ENCODE measurements around the gene CTXN1. TPM values are rescaled to one million over a fixed set of nuclear protein-coding genes. Genes with fewer than 3 reads are reported as not detected.
"Not testable (repeated sequence)": the region's sequence is repeated elsewhere in the genome, so short reads cannot be mapped to it uniquely, and the experiment has no call there.

Gene CTXN1
- total RNA-seq, 6 experiments from 2014 or later, result 5.0 to 14.0 (median 5.4) TPM

DNA sequence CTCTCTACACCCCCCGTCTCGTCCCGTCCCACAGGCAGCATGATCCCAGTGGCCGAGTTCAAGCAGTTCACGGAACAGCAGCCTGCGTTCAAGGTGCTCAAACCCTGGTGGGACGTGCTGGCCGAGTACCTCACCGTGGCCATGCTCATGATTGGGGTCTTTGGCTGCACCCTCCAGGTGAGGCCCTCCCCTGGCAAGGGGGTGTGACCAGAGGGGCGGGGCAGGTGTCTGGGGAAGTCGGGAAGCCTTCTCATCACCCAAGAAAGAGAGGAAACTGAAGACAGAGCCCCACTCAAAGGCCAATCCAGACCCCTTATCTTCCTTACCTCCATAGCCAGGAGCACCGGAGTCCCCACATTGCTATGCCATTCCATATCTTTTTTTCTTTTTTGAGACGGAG is 30.4 kb downstream of the CTXN1 start:
- no peaks in the 10 kb centered on the region for H3K4me1 Mint-ChIP-seq (ENCODE audit: low read depth)
- H3K9me3 Mint-ChIP-seq, result no peaks in the 10 kb centered on the region
- no peak for TF ChIP-seq CTCF (IDR thresholded peaks at IDR 0.05)
- no peaks in the 10 kb centered on the region; the same call in 1 of the 2 replicates for H3K27me3 Mint-ChIP-seq (ENCODE audit: insufficient read depth)
- H3K36me3 Mint-ChIP-seq (ENCODE audit: low read depth), result no peaks in the 10 kb centered on the region; the same call in 1 of the 2 replicates
- H3K27ac Mint-ChIP-seq, result no peak overlapping the region
- no peak overlapping the region for H3K4me3 Mint-ChIP-seq
- DNase-seq, result no peak

DNA sequence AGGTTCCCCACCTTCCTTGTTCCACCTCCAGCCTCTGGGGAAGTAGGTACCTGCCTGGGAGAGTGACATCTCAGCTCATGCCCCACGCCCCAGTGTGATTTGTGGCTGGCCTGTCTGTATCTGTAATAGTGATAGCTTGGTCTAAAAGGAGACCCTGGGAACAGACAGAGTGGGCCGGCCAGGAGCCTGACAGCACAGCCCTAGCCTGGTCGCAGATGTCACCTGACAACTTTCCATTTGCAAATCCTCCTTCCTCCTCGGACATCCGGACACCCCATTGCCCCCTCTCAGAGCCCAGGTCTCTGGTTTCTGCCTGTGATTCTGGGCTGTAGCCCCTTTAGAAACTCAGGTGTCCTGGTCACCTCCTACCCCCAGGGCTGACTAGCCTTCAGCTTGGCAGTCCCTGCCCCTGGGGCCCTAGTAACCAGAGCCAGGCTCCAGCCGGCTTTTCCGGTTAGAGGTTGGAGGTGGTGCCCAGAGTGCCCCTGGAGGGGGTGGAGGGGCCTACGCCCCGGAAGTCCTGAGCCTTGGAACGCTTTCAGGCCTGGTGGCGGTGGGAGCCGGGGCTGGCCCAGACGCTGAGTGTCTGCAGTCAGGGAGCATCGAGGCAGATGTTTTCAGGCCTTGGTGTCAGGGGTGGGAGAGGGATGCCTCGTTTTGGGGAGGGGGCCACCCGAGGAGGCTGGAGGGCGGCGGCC is 31.2 kb downstream of the CTXN1 start:
- no peak for DNase-seq
- Mint-ChIP-seq H3K36me3 (ENCODE audit: low read depth) (no peaks in the 10 kb centered on the region; the same call in 1 of the 2 replicates), H3K27ac (no peak overlapping the region), H3K4me3 (no peak overlapping the region), H3K4me1 (ENCODE audit: low read depth) (no peaks in the 10 kb centered on the region), H3K27me3 (ENCODE audit: insufficient read depth) (no peaks in the 10 kb centered on the region; the same call in 1 of the 2 replicates), H3K9me3 (no peaks in the 10 kb centered on the region)
- no peak for TF ChIP-seq CTCF (IDR thresholded peaks at IDR 0.05)

- not testable (repeated sequence) for H3K4me3 Mint-ChIP-seq; H3K27ac Mint-ChIP-seq; H3K9me3 Mint-ChIP-seq; H3K36me3 Mint-ChIP-seq (ENCODE audit: low read depth); H3K27me3 Mint-ChIP-seq (ENCODE audit: insufficient read depth); H3K4me1 Mint-ChIP-seq (ENCODE audit: low read depth); DNase-seq
Observed at GRCh38 chr19:7893362-7894101, 32.4 kb downstream of the CTXN1 start.

DNA sequence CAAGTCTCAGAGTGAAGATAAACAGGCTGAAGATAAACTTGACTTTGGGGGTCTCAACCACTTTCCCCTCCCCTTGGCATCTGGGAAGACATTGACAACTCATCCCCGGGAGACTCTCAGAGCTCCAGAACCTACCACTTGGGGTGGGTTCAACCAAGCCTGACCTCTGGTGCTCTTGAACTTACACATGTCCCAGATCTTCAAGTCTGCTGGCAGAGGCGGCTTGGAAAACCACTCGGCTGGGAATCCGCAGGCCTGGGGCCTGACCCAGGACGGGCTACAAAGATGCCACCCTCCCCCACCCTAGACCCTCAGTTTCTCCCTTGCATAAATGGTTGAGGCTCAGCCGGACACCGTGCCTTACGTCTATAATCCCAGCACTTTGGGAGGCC is 37.1 kb downstream of the CTXN1 start:
- H3K27ac Mint-ChIP-seq, result peak overlapping the region; percentile 78
- H3K4me3 Mint-ChIP-seq, result peak overlapping the region; percentile 82
- peaks cover 3% of the 10 kb centered on the region for H3K27me3 Mint-ChIP-seq (ENCODE audit: insufficient read depth)
- TF ChIP-seq CTCF (IDR thresholded peaks at IDR 0.05), result no peak
- no peaks in the 10 kb centered on the region for H3K9me3 Mint-ChIP-seq
- no peak for DNase-seq
- no peaks in the 10 kb centered on the region for H3K36me3 Mint-ChIP-seq (ENCODE audit: low read depth)
- peaks cover 5% of the 10 kb centered on the region; the same call in 1 of the 2 replicates for H3K4me1 Mint-ChIP-seq (ENCODE audit: low read depth)

- H3K36me3 Mint-ChIP-seq (ENCODE audit: low read depth), result no peaks in the 10 kb centered on the region
- peak within 1 kb of the TSS; percentile 78 for H3K27ac Mint-ChIP-seq
- peaks cover 8% of the 10 kb centered on the region; the same call in 1 of the 2 replicates for H3K4me1 Mint-ChIP-seq (ENCODE audit: low read depth)
- peak; percentile 60 for DNase-seq
- H3K9me3 Mint-ChIP-seq, result no peaks in the 10 kb centered on the region
- H3K4me3 Mint-ChIP-seq, result peak within 1 kb of the TSS; percentile 82
- no peak for TF ChIP-seq CTCF (IDR thresholded peaks at IDR 0.05)
- peaks cover 4% of the 10 kb centered on the region for H3K27me3 Mint-ChIP-seq (ENCODE audit: insufficient read depth)
Observed at GRCh38 chr19:7888145-7888825, 37.6 kb downstream of the CTXN1 start, which contains the start of gene LRRC8E. Gene LRRC8E, plus strand, starts transcription at chr19:7888510. Its CDS starts 7,094 bp downstream, at chr19:7895604.
